Astrocyte (in vitro differentiated cells and primary cell): ENCODE data around the gene CTNS.

ENCODE experiments used
- CTCF ChIP-seq: IDR thresholded peaks from 2 replicates; pipeline ENCODE4 v1.5.1; 2011; ENCODE audit warnings: low read depth, mild to moderate bottlenecking, inconsistent platforms, low read length, moderate library complexity; ENCODE audit not compliant: insufficient read depth
- EZH2 ChIP-seq: IDR thresholded peaks from 2 replicates; pipeline ENCODE4 v1.6.1; 2012; ENCODE audit warnings: mild to moderate bottlenecking, low read length, inconsistent platforms; ENCODE audit not compliant: insufficient read depth

- TF ChIP-seq CTCF (no peak), EZH2 (no peak)
Observed at GRCh38 chr17:3641717-3642486, 5.3 kb downstream of the CTNS start.
